RWPE1 (cell line): ENCODE data around the gene CBX2.

ENCODE experiments used
- CTCF ChIA-PET: fragments of 350-600 bp; sonication (Branson Sonifier 250); formaldehyde crosslinking; extraction: SDS; loops from one replicate; lab custom pipeline; 2021; lab: Yijun Ruan, JAX
- POLR2A ChIA-PET: fragments of 400-600 bp; formaldehyde crosslinking; extraction: SDS; loops from one replicate; lab custom pipeline; 2020; ENCODE audit warnings: antibody characterized with exemption; ENCODE audit not compliant: low non-redundant PET; lab: Yijun Ruan, JAX
- DNase-seq: peaks from one replicate; pipeline ENCODE4 v3.0.0; 2012; ENCODE audit warnings: low spot score
- H3K27ac ChIP-seq: fragments of 450-650 bp; 2 replicates; pipeline ENCODE4 v1.5.1; 2017
- CTCF ChIP-seq: fragments of 450-650 bp; conservative IDR thresholded peaks from 2 replicates; pipeline ENCODE4 v1.5.1; 2017; ENCODE audit warnings: low read depth, mild to moderate bottlenecking

Gene CBX2

GRCh38 chr17:79738643-79739042 lies 39.3 kb upstream of the CBX2 start:
- CTCF ChIA-PET: no interaction called here

GRCh38 chr17:79739148-79740062 lies 38.5 kb upstream of the CBX2 start:
- no peak overlapping the region for H3K27ac ChIP-seq
- POLR2A ChIA-PET: interaction anchor here (0.6 kb wide), 1 partner anchor 264 kb away, joined by 4 read pairs; no protein-coding TSS in a partner anchor

More at GRCh38 chr17:79738643-79739042, 39.3 kb upstream of the CBX2 start:
- POLR2A ChIA-PET: no interaction called here
- TF ChIP-seq CTCF: no peak
- no peak for DNase-seq
- no peak overlapping the region for H3K27ac ChIP-seq

GRCh38 chr17:79740413-79740812 lies 37.5 kb upstream of the CBX2 start:
- no peak for DNase-seq
- H3K27ac ChIP-seq: no peak overlapping the region
- no peak for TF ChIP-seq CTCF
- ChIA-PET POLR2A (no interaction called here), CTCF (interaction anchor here (0.5 to 1.1 kb wide), 3 partner anchors 35 to 126 kb away, joined by 3 read pairs; no protein-coding TSS in a partner anchor)

More at GRCh38 chr17:79739148-79740062, 38.5 kb upstream of the CBX2 start:
- CTCF ChIA-PET: interaction anchor here (0.5 to 1.1 kb wide), 3 partner anchors 37 to 343 kb away, joined by 3 to 4 read pairs (median 3); no protein-coding TSS in a partner anchor
- no peak for TF ChIP-seq CTCF
- no peak for DNase-seq

- POLR2A ChIA-PET: no interaction called here
Measured at GRCh38 chr17:79741401-79741750, 36.6 kb upstream of the CBX2 start.

GRCh38 chr17:79741751-79742588 lies 36.0 kb upstream of the CBX2 start:
- CTCF ChIA-PET: interaction anchor here (0.5 to 1.3 kb wide), 25 partner anchors 10 to 974 kb away, joined by 3 to 7 read pairs (median 4); partner anchors contain the start of genes CBX4, CBX8 and ENPP7
- DNase-seq: peak; percentile 70
- peak; percentile 99 for TF ChIP-seq CTCF
- no peak overlapping the region for H3K27ac ChIP-seq
- POLR2A ChIA-PET: no interaction called here

More at GRCh38 chr17:79741401-79741750, 36.6 kb upstream of the CBX2 start:
- H3K27ac ChIP-seq: no peak overlapping the region
- no peak for DNase-seq
- CTCF ChIA-PET: interaction anchor here (0.6 to 1.3 kb wide), 9 partner anchors 10 to 563 kb away, joined by 3 to 7 read pairs (median 3); partner anchors contain the start of gene CBX8
- TF ChIP-seq CTCF: no peak

- CTCF ChIA-PET: interaction anchor here (0.5 to 1.3 kb wide), 18 partner anchors 9 to 975 kb away, joined by 3 to 7 read pairs (median 4); partner anchors contain the start of genes CBX4 and ENPP7
- TF ChIP-seq CTCF: no peak
Measured at GRCh38 chr17:79742589-79742918, 35.4 kb upstream of the CBX2 start.

More at GRCh38 chr17:79742589-79742918, 35.4 kb upstream of the CBX2 start:
- DNase-seq: no peak
- H3K27ac ChIP-seq: no peak overlapping the region
- POLR2A ChIA-PET: no interaction called here
